Measurements from ENCODE around the gene IDH3B.

IDH3B gene

GRCh38 chr20:2637246-2637645, 26.8 kb downstream of the IDH3B start:
- no peak for TF ChIP-seq SP1 (IDR thresholded peaks at IDR 0.05)
- TF ChIP-seq LEF1 (IDR thresholded peaks at IDR 0.05; ENCODE audit: borderline replicate concordance) = no peak
- no peak for TF ChIP-seq ZNF384 (IDR thresholded peaks at IDR 0.05)
- no peak for TF ChIP-seq L3MBTL2 (conservative IDR thresholded peaks at IDR 0.05)
- TF ChIP-seq HDGF (IDR thresholded peaks at IDR 0.05; ENCODE audit: borderline replicate concordance) = no peak
- TF ChIP-seq PKNOX1 (IDR thresholded peaks at IDR 0.05) = no peak
- TF ChIP-seq SUZ12 (IDR thresholded peaks at IDR 0.05) = no peak
- TF ChIP-seq ELF4 (IDR thresholded peaks at IDR 0.05) = no peak
- TF ChIP-seq CTBP1 (IDR thresholded peaks at IDR 0.05; ENCODE audit: borderline replicate concordance) = no peak
- no peak for TF ChIP-seq TARDBP (IDR thresholded peaks at IDR 0.05)
- no peak for TF ChIP-seq FOXA1 (IDR thresholded peaks at IDR 0.05)
- TF ChIP-seq ARNT (IDR thresholded peaks at IDR 0.05) = no peak
- no peak for TF ChIP-seq FOXK2 (IDR thresholded peaks at IDR 0.05)
- TF ChIP-seq BHLHE40 (IDR thresholded peaks at IDR 0.05; ENCODE audit: borderline replicate concordance) = no peak
- ChIA-PET POLR2A (interaction anchor here (1.0 kb wide), 1 partner anchor 16 kb away, joined by 3 read pairs; no protein-coding TSS in a partner anchor), CTCF (interaction anchor here (0.5 kb wide), 1 partner anchor 163 kb away, joined by 3 read pairs; no protein-coding TSS in a partner anchor)
- no peak for DNase-seq (ENCODE audit: extremely low spot score)

GRCh38 chr20:2633381-2633780, 30.6 kb downstream of the IDH3B start:
- TF ChIP-seq NFRKB (IDR thresholded peaks at IDR 0.05) (no peak), BHLHE40 (IDR thresholded peaks at IDR 0.05; ENCODE audit: borderline replicate concordance) (no peak), FOXA1 (IDR thresholded peaks at IDR 0.05) (no peak), ZNF384 (IDR thresholded peaks at IDR 0.05) (no peak), L3MBTL2 (conservative IDR thresholded peaks at IDR 0.05) (no peak), FOXM1 (IDR thresholded peaks at IDR 0.05; ENCODE audit: borderline replicate concordance) (no peak), TARDBP (IDR thresholded peaks at IDR 0.05) (no peak), HDGF (IDR thresholded peaks at IDR 0.05; ENCODE audit: borderline replicate concordance) (no peak), PKNOX1 (IDR thresholded peaks at IDR 0.05) (no peak), CTBP1 (IDR thresholded peaks at IDR 0.05; ENCODE audit: borderline replicate concordance) (no peak), FOXK2 (IDR thresholded peaks at IDR 0.05) (no peak), SP1 (IDR thresholded peaks at IDR 0.05) (no peak)
- CTCF ChIA-PET = no interaction called here
- DNase-seq (ENCODE audit: extremely low spot score) = no peak
- POLR2A ChIA-PET = no interaction called here

GRCh38 chr20:2631228-2631627, 32.8 kb downstream of the IDH3B start:
- TF ChIP-seq LEF1 (IDR thresholded peaks at IDR 0.05; ENCODE audit: borderline replicate concordance) (no peak), SUZ12 (IDR thresholded peaks at IDR 0.05) (no peak), PKNOX1 (IDR thresholded peaks at IDR 0.05) (no peak), CTBP1 (IDR thresholded peaks at IDR 0.05; ENCODE audit: borderline replicate concordance) (no peak), BHLHE40 (IDR thresholded peaks at IDR 0.05; ENCODE audit: borderline replicate concordance) (no peak), HDGF (IDR thresholded peaks at IDR 0.05; ENCODE audit: borderline replicate concordance) (no peak), NFRKB (IDR thresholded peaks at IDR 0.05) (no peak), TARDBP (IDR thresholded peaks at IDR 0.05) (no peak), FOXM1 (IDR thresholded peaks at IDR 0.05; ENCODE audit: borderline replicate concordance) (no peak), ARNT (IDR thresholded peaks at IDR 0.05) (no peak), FOXK2 (IDR thresholded peaks at IDR 0.05) (no peak), ELF4 (IDR thresholded peaks at IDR 0.05) (no peak)
- POLR2A ChIA-PET = no interaction called here
- DNase-seq (ENCODE audit: extremely low spot score) = no peak
- CTCF ChIA-PET = no interaction called here

GRCh38 chr20:2626853-2627541, 37.0 kb downstream of the IDH3B start:
- ChIA-PET POLR2A (no interaction called here), CTCF (interaction anchor here (0.6 kb wide), 1 partner anchor 47 kb away, joined by 3 read pairs; no protein-coding TSS in a partner anchor)
- TF ChIP-seq L3MBTL2 (conservative IDR thresholded peaks at IDR 0.05) = no peak
- TF ChIP-seq ELF4 (IDR thresholded peaks at IDR 0.05) = no peak
- TF ChIP-seq ZNF384 (IDR thresholded peaks at IDR 0.05) = no peak
- no peak for TF ChIP-seq NFRKB (IDR thresholded peaks at IDR 0.05)
- no peak for TF ChIP-seq FOXM1 (IDR thresholded peaks at IDR 0.05; ENCODE audit: borderline replicate concordance)
- TF ChIP-seq ARNT (IDR thresholded peaks at IDR 0.05) = no peak
- TF ChIP-seq SP1 (IDR thresholded peaks at IDR 0.05) = no peak
- no peak for TF ChIP-seq BHLHE40 (IDR thresholded peaks at IDR 0.05; ENCODE audit: borderline replicate concordance)
- no peak for DNase-seq (ENCODE audit: extremely low spot score)

- DNase-seq (ENCODE audit: extremely low spot score) = no peak
- CTCF ChIA-PET = no interaction called here
- POLR2A ChIA-PET = no interaction called here
- no peak for TF ChIP-seq SP1 (IDR thresholded peaks at IDR 0.05)
These were observed 39.0 kb downstream of the IDH3B start for GRCh38 chr20:2625062-2625461.

- DNase-seq (ENCODE audit: extremely low spot score) = no peak
- ChIA-PET POLR2A (no interaction called here), CTCF (no interaction called here)
- TF ChIP-seq SUZ12 (IDR thresholded peaks at IDR 0.05) (no peak), TARDBP (IDR thresholded peaks at IDR 0.05) (no peak), FOXM1 (IDR thresholded peaks at IDR 0.05; ENCODE audit: borderline replicate concordance) (no peak), PKNOX1 (IDR thresholded peaks at IDR 0.05) (no peak), CTBP1 (IDR thresholded peaks at IDR 0.05; ENCODE audit: borderline replicate concordance) (no peak), L3MBTL2 (conservative IDR thresholded peaks at IDR 0.05) (no peak), ELF4 (IDR thresholded peaks at IDR 0.05) (no peak), ARNT (IDR thresholded peaks at IDR 0.05) (no peak), SP1 (IDR thresholded peaks at IDR 0.05) (no peak), NFRKB (IDR thresholded peaks at IDR 0.05) (no peak), LEF1 (IDR thresholded peaks at IDR 0.05; ENCODE audit: borderline replicate concordance) (no peak), HDGF (IDR thresholded peaks at IDR 0.05; ENCODE audit: borderline replicate concordance) (no peak)
These were observed 39.8 kb downstream of the IDH3B start for GRCh38 chr20:2624190-2624589.

All from HEK293T (cell line).